RWPE2 (cell line): Measurements from ENCODE around the gene RBMS1.

Experiments used
- ATAC-seq: fragments of 200-7000 bp; cut with Tn5 transposase; 3 replicates; pipeline ENCODE4 v1.9.1; 2021; ENCODE audit warnings: low read depth
- DNase-seq: peaks from one replicate; pipeline ENCODE4 v3.0.0-alpha.2; 2020; ENCODE audit warnings: low spot score
- H3K27ac ChIP-seq: fragments of 450-650 bp; 2 replicates; pipeline ENCODE4 v1.5.1; 2017; ENCODE audit warnings: mild to moderate bottlenecking; ENCODE audit not compliant: poor library complexity, severe bottlenecking
- H3K27me3 ChIP-seq: fragments of 250-450 bp; sonication (Bioruptor Pico); 2 replicates; pipeline ENCODE4 v1.5.1; 2021; ENCODE audit warnings: mild to moderate bottlenecking, moderate library complexity; ENCODE audit not compliant: insufficient read depth, poor library complexity, severe bottlenecking
- H3K36me3 ChIP-seq: fragments of 250-450 bp; sonication (Bioruptor Pico); 2 replicates; pipeline ENCODE4 v1.5.1; 2020; ENCODE audit warnings: low read depth, mild to moderate bottlenecking, moderate library complexity
- H3K4me1 ChIP-seq: fragments of 250-450 bp; sonication (Bioruptor Pico); 2 replicates; pipeline ENCODE4 v1.5.1; 2021; ENCODE audit warnings: mild to moderate bottlenecking, moderate library complexity; ENCODE audit not compliant: insufficient read depth, poor library complexity, severe bottlenecking
- H3K4me3 ChIP-seq: fragments of 250-450 bp; sonication (Bioruptor Pico); 2 replicates; pipeline ENCODE4 v1.5.1; 2021; ENCODE audit warnings: mild to moderate bottlenecking, moderate library complexity; ENCODE audit not compliant: severe bottlenecking
- H3K9me3 ChIP-seq: fragments of 250-450 bp; sonication (Bioruptor Pico); 2 replicates; pipeline ENCODE4 v1.5.1; 2021; ENCODE audit warnings: mild to moderate bottlenecking, moderate library complexity; ENCODE audit not compliant: severe bottlenecking
- CTCF ChIP-seq: fragments of 450-650 bp; IDR thresholded peaks from one replicate; pipeline ENCODE4 v1.5.1; 2017; ENCODE audit warnings: mild to moderate bottlenecking, moderate library complexity; ENCODE audit not compliant: poor library complexity, severe bottlenecking

The RBMS1 gene

GRCh38 chr2:160362018-160362417 is 131.6 kb downstream of the RBMS1 start:
- Histone ChIP-seq H3K27ac (no peak overlapping the region), H3K4me1 (peaks cover 24% of the 10 kb centered on the region), H3K27me3 (no peaks in the 10 kb centered on the region), H3K36me3 (peaks cover 18% of the 10 kb centered on the region), H3K9me3 (no peaks in the 10 kb centered on the region), H3K4me3 (no peak overlapping the region)
- no peak for TF ChIP-seq CTCF
- ATAC-seq (no peak), DNase-seq (no peak)

DNA sequence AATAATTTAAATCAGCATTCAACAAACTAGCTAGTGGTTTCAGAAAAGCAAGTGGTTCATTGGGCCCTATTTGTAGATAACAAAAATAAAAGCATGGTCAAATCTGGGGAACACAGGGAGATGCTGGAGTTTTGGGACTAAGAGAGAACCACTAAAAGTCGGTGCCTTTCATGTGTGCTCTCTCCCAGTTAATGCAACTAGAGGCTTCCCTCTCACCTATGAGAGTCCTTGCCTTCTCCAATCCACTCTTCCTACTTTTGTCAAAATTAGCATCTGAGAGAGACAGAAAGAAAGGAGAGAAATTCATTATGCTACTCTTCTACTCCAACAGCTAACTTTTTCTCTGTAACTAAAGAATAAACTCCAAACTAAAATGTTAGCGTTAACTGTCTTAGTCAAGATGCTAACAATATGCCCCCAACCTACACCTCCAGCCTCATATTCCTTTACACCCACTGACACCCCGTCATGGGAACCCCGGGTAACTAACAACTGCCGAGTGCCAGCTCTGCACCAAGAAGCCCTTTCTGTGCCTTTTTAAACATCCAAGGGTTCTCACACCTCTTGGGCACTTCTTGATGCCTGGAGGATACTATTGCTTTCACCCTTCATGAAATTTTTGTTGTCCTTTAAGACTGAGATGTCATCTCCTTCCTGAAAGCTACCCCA is 133.4 kb downstream of the RBMS1 start:
- TF ChIP-seq CTCF, result no peak
- H3K36me3 ChIP-seq, result peaks cover 16% of the 10 kb centered on the region
- H3K9me3 ChIP-seq, result no peaks in the 10 kb centered on the region
- ATAC-seq, result no peak
- H3K27me3 ChIP-seq, result no peaks in the 10 kb centered on the region
- no peak overlapping the region for H3K27ac ChIP-seq
- H3K4me1 ChIP-seq, result peaks cover 34% of the 10 kb centered on the region
- DNase-seq, result no peak
- H3K4me3 ChIP-seq, result no peak overlapping the region

DNA sequence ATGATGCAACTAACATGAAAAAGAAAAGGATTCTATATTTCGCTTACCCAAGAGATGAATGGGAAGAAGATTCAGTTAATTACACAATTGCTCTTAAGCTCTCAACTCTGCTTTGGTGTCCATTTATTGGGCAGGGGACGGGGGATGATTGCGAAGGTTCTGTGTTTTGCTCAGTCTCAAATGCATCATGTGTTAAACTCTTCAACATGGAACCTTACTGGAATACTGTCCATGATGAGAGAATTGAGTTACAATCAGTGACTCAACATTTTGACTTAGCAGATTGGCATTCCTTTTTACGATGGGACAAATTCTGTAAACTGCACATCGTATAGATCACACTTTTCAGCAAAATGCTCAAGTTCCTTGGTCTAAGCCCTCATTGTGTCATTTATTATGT is 135.6 kb downstream of the RBMS1 start:
- ATAC-seq (peak; percentile 69), DNase-seq (no peak)
- no peak for TF ChIP-seq CTCF
- peaks cover 40% of the 10 kb centered on the region for H3K4me1 ChIP-seq
- H3K36me3 ChIP-seq, result peaks cover 13% of the 10 kb centered on the region
- peak overlapping the region; percentile 86 for H3K27ac ChIP-seq
- no peaks in the 10 kb centered on the region for H3K27me3 ChIP-seq
- H3K4me3 ChIP-seq, result no peak overlapping the region
- no peaks in the 10 kb centered on the region for H3K9me3 ChIP-seq

DNA sequence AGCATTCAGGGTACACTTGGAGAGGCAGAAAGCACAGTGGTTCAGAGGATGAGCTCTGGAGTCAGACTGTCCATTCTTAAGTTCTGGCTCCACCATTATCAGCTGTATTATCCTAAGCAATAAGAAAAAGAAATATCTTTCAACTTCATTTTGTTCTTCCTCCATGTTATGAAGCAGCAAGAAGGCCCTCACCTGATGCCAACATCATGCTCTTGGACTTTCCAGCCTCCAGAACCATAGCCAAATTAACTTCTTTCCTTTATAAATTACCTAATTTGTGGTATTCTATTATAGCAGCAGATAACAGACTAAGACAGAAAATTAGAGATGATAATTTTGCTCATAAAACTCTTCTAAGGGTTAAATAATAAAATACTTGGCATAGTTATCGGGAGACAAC is 137.1 kb downstream of the RBMS1 start:
- peak overlapping the region; percentile 86 for H3K27ac ChIP-seq
- DNase-seq (no peak), ATAC-seq (no peak)
- peaks cover 13% of the 10 kb centered on the region for H3K36me3 ChIP-seq
- no peak for TF ChIP-seq CTCF
- H3K9me3 ChIP-seq, result no peaks in the 10 kb centered on the region
- H3K4me1 ChIP-seq, result peaks cover 53% of the 10 kb centered on the region
- no peaks in the 10 kb centered on the region for H3K27me3 ChIP-seq
- no peak overlapping the region for H3K4me3 ChIP-seq

GRCh38 chr2:160355080-160355479 is 138.5 kb downstream of the RBMS1 start:
- Histone ChIP-seq H3K9me3 (no peaks in the 10 kb centered on the region), H3K36me3 (peaks cover 13% of the 10 kb centered on the region), H3K4me3 (no peak overlapping the region), H3K27ac (peak overlapping the region; percentile 86), H3K27me3 (no peaks in the 10 kb centered on the region), H3K4me1 (peaks cover 57% of the 10 kb centered on the region)
- DNase-seq (no peak), ATAC-seq (peak; percentile 22; the same call in 2 of the 3 replicates)
- no peak for TF ChIP-seq CTCF
